GM18507 (cell line): ENCODE data around the gene MCM3.

Experiments
- DNase-seq: peaks from one replicate; pipeline ENCODE4 v3.0.0; 2011; ENCODE audit warnings: low read depth; ENCODE audit not compliant: insufficient read length; ENCODE audit errors: extremely low spot score
- FAIRE-seq: peaks from 2 replicates; lab custom pipeline; 2011; peaks lifted over from hg19 to GRCh38; lab: Jason Lieb, UNC

MCM3 gene

GRCh38 chr6:52284460-52285176, at the start of gene MCM3:
Gene MCM3 (minus strand): TSS chr6:52284742. CDS start chr6:52284674, 68 bp downstream.
- FAIRE-seq, result peak; percentile 100
- peak; percentile 86 for DNase-seq

- FAIRE-seq (peak; percentile 74), DNase-seq (no peak)
Measured at GRCh38 chr6:52333840-52334200, 49.3 kb upstream of the MCM3 start.

- FAIRE-seq (no peak), DNase-seq (no peak)
Measured at GRCh38 chr6:52331793-52332457, 47.4 kb upstream of the MCM3 start.

GRCh38 chr6:52330470-52330869, 45.9 kb upstream of the MCM3 start:
- FAIRE-seq, result no peak
- DNase-seq, result no peak

GRCh38 chr6:52328729-52329128, 44.2 kb upstream of the MCM3 start:
- FAIRE-seq, result no peak

GRCh38 chr6:52328303-52328662, 43.7 kb upstream of the MCM3 start:
- no peak for FAIRE-seq
- DNase-seq, result no peak

More at GRCh38 chr6:52328729-52329128, 44.2 kb upstream of the MCM3 start:
- no peak for DNase-seq

- FAIRE-seq, result no peak
Measured at GRCh38 chr6:52326540-52327364, 42.2 kb upstream of the MCM3 start.

GRCh38 chr6:52325695-52326471, 41.3 kb upstream of the MCM3 start:
- FAIRE-seq (no peak), DNase-seq (no peak)

More at GRCh38 chr6:52326540-52327364, 42.2 kb upstream of the MCM3 start:
- DNase-seq, result no peak

- FAIRE-seq (no peak), DNase-seq (no peak)
Measured at GRCh38 chr6:52324189-52324588, 39.6 kb upstream of the MCM3 start.

GRCh38 chr6:52317841-52318581, 33.5 kb upstream of the MCM3 start:
- DNase-seq (peak; percentile 73), FAIRE-seq (peak; percentile 93)

GRCh38 chr6:52317211-52317610, 32.7 kb upstream of the MCM3 start:
- no peak for DNase-seq
- FAIRE-seq, result no peak

GRCh38 chr6:52314752-52315151, 30.2 kb upstream of the MCM3 start:
- no peak for DNase-seq
- no peak for FAIRE-seq

- FAIRE-seq (no peak), DNase-seq (no peak)
Measured at GRCh38 chr6:52312461-52312860, 27.9 kb upstream of the MCM3 start.

GRCh38 chr6:52310932-52311331, 26.4 kb upstream of the MCM3 start:
- DNase-seq (no peak), FAIRE-seq (no peak)

GRCh38 chr6:52307900-52308372, 23.4 kb upstream of the MCM3 start:
- DNase-seq (no peak), FAIRE-seq (peak; percentile 78)

- DNase-seq (no peak), FAIRE-seq (peak; percentile 12)
Measured at GRCh38 chr6:52306972-52307870, 22.7 kb upstream of the MCM3 start.

- DNase-seq (no peak), FAIRE-seq (peak; percentile 93)
Measured at GRCh38 chr6:52305948-52306767, 21.6 kb upstream of the MCM3 start.
